ENCODE measurements around the gene AURKA. TPM values are rescaled to one million over a fixed set of nuclear protein-coding genes. Genes with fewer than 3 reads are reported as not detected.
"Not testable (repeated sequence)": the region's sequence is repeated elsewhere in the genome, so short reads cannot be mapped to it uniquely, and the experiment has no call there.

The AURKA gene
- total and polyA plus RNA-seq, 9 of the 15 experiments (the other 6 are each of a cell fraction or from before 2014, with no cell fraction given): 72.7 to 162 (median 113) TPM

DNA sequence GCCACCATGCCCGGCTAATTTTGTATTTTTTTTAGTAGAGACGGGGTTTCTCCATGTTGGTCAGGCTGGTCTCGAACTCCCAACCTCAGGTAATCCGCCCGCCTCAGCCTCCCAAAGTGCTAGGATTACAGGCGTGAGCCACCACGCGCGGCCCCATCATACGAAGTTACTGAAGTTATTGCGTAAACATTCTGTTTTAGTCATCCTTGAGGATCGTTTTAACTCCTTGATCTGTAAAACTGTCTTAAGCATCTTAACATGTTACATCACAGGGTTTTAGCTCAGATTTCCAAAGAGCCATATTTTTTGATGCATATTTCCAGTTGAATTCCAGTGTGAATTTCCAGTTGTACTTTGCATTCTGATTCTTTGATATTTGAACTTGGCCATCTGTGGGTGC, 13.3 kb upstream of the AURKA start:
- H3K27me3 ChIP-seq (ENCODE audit: control insufficient read depth in 2 of 2, insufficient read depth in 2 of 2, low read length in 2 of 2); CTCF ChIA-PET (ENCODE audit: low intra/inter-chr PET ratio); H3K9me1 ChIP-seq (ENCODE audit: control insufficient read depth, insufficient read depth, low read length); in situ Hi-C loops (cut with MboI); H3K9ac ChIP-seq (ENCODE audit: insufficient read depth in 1 of 2, low read depth in 2 of 2, low read length in 2 of 2); H2AFZ ChIP-seq (ENCODE audit: low read depth, low read length); H3K9me3 ChIP-seq (replicated peaks; ENCODE audit: control insufficient read depth, insufficient read depth, low read depth, low read length); H3K27ac ChIP-seq (ENCODE audit: extremely low read depth, low read depth, low read length); ATAC-seq; intact Hi-C loops (cut with micrococcal nuclease); DNase-seq (ENCODE audit: extremely low read depth in 1 of 4, low spot score in 3 of 4); BruUV-seq (replicated peaks); FAIRE-seq; H4K20me1 ChIP-seq (replicated peaks; ENCODE audit: control insufficient read depth, insufficient read depth, low read length); H3K4me3 ChIP-seq; H3K4me2 ChIP-seq (ENCODE audit: insufficient read depth, low read length); TF ChIP-seq CEBPG (CRISPR knock-in tag; IDR thresholded peaks at IDR 0.05): not testable (repeated sequence)
- TF ChIP-seq POLR2G (IDR thresholded peaks at IDR 0.05; ENCODE audit: low read depth, low read length): 0 out of 2 replicates have a peak, but pooled peaks have one; percentile 26
- TF ChIP-seq CEBPG (tag; conservative IDR thresholded peaks at IDR 0.05 in 1 of 2, IDR thresholded peaks at IDR 0.05 in 1 of 2): 0 out of 4 replicates have a peak, but pooled peaks have one; percentile 29 to 39
- peak; percentile 74 for TF ChIP-seq CEBPB (tag; IDR thresholded peaks at IDR 0.05)
- POLR2A ChIA-PET: interaction anchor here (1.7 kb wide), 1 partner anchor 13 kb away, joined by 6 read pairs; the partner anchor contains the start of genes AURKA and CSTF1
- Histone ChIP-seq H3K36me3 (ENCODE audit: control insufficient read depth, insufficient read depth, low read length) (peaks cover 87% of the 10 kb centered on the region), H3K4me1 (replicated peaks in 1 of 2; ENCODE audit: control insufficient read depth in 2 of 2, insufficient read depth in 2 of 2, low read length in 2 of 2) (peaks cover 2 to 24% of the 10 kb centered on the region in 2 experiments), H3K79me2 (ENCODE audit: control insufficient read depth, insufficient read depth, low read length) (peaks cover 77% of the 10 kb centered on the region)
- 91% methylated on average over 11 of the region's 12 CpGs for WGBS (ENCODE audit: insufficient coverage, low coverage, missing lambda C conversion rate)

DNA sequence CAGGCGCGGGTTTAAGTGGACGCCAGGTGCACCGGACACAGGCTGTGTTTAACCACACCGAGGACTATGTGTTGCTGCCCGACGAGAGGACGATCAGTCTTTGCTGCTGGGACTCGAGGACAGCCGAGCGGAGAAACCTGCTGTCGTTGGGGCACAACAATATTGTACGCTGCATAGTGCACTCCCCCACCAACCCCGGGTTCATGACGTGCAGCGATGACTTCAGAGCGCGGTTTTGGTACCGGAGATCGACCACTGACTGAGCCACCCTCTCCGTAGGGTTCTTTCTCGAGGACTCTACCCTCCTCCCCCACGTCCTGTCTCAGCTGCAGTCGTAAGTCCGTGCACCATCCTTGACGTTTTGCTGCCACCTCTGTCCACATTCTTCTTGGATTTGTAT, 11.4 kb upstream of the AURKA start:
- WGBS (ENCODE audit: insufficient coverage, low coverage, missing lambda C conversion rate): 94% methylated on average over 22 of the region's 26 CpGs
- H3K79me2 ChIP-seq (ENCODE audit: control insufficient read depth, insufficient read depth, low read length): peaks cover 74% of the 10 kb centered on the region
- 0 out of 2 replicates have a peak, but pooled peaks cover 5% of the 10 kb centered on the region for H4K20me1 ChIP-seq (replicated peaks; ENCODE audit: control insufficient read depth, insufficient read depth, low read length)
- no peak for ATAC-seq
- ChIA-PET POLR2A (no interaction called here), CTCF (ENCODE audit: low intra/inter-chr PET ratio) (no interaction called here)
- H3K27me3 ChIP-seq (ENCODE audit: control insufficient read depth in 2 of 2, insufficient read depth in 2 of 2, low read length in 2 of 2): no peaks in the 10 kb centered on the region
- FAIRE-seq: no peak
- DNase-seq (ENCODE audit: extremely low read depth in 1 of 4, low spot score in 3 of 4): no peak
- H3K27ac ChIP-seq (ENCODE audit: extremely low read depth, low read depth, low read length): no peak overlapping the region
- no peaks in the 10 kb centered on the region for H3K9me3 ChIP-seq (replicated peaks; ENCODE audit: control insufficient read depth, insufficient read depth, low read depth, low read length)
- no peak overlapping the region for H3K4me3 ChIP-seq
- no peak overlapping the region for H3K9ac ChIP-seq (ENCODE audit: insufficient read depth in 1 of 2, low read depth in 2 of 2, low read length in 2 of 2)
- intact Hi-C loops (cut with micrococcal nuclease): loop anchor here (5.0 kb wide), 1 partner anchor 109 kb away; no protein-coding TSS in a partner anchor
- H3K4me2 ChIP-seq (ENCODE audit: insufficient read depth, low read length): no peak overlapping the region
- H3K36me3 ChIP-seq (ENCODE audit: control insufficient read depth, insufficient read depth, low read length): peaks cover 93% of the 10 kb centered on the region
- in situ Hi-C loops (cut with MboI): no loop called here
- H3K4me1 ChIP-seq (replicated peaks in 1 of 2; ENCODE audit: control insufficient read depth in 2 of 2, insufficient read depth in 2 of 2, low read length in 2 of 2): peaks cover 0 to 9% of the 10 kb centered on the region in 2 experiments; a peak in 3 of 5 replicates
- no TSS peak for BruUV-seq (replicated peaks)
- H3K9me1 ChIP-seq (ENCODE audit: control insufficient read depth, insufficient read depth, low read length): no peaks in the 10 kb centered on the region
- no peak overlapping the region for H2AFZ ChIP-seq (ENCODE audit: low read depth, low read length)
- TF ChIP-seq TAF1 (IDR thresholded peaks at IDR 0.05; ENCODE audit: control insufficient read depth, extremely low read depth, insufficient read depth, low read length, severe bottlenecking): no peak
- TF ChIP-seq POLR2G (IDR thresholded peaks at IDR 0.05; ENCODE audit: low read depth, low read length): 0 out of 2 replicates have a peak, but pooled peaks have one; percentile 22
- peak; percentile 22; the same call in 1 of the 2 replicates for TF ChIP-seq RBFOX2 (IDR thresholded peaks at IDR 0.05; ENCODE audit: low read depth, low read length)

Measured in K562 (cell line).